Anterior cingulate cortex (tissue), 58 donors: ENCODE measurements around the gene ZNF683.
"Not testable (repeated sequence)": the region's sequence is repeated elsewhere in the genome, so short reads cannot be mapped to it uniquely, and the experiment has no call there.

ENCODE experiments used
- DNase-seq, 58 donors: peaks; one replicate each; lab custom pipeline; 2025; lab: John Stamatoyannopoulos, UW

Gene ZNF683

DNA sequence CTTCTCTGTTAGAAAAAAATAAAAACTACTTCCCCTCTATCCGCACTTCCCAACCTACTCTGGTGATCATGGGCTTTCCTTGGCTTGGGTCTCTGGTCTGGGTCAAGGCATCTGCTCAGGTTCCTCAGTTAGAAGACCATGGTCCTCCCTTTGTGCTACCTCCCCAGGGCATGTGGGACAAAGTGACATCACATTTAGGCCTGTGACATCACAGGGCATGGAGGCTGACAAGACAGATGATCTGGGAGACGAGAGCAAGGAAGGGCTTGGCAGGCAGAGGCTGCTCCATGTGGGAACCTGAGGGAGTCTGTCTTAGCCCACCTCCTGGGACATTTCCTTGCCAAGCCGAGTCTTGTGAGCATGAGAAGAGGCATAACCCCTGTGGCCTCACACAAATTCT is at the start of gene ZNF683:
Gene ZNF683 (minus strand): TSS at position 140 of the 400 bp plus-strand sequence. CDS start 4,179 bp downstream, outside the sequence.
- not testable (repeated sequence) for DNase-seq

DNA sequence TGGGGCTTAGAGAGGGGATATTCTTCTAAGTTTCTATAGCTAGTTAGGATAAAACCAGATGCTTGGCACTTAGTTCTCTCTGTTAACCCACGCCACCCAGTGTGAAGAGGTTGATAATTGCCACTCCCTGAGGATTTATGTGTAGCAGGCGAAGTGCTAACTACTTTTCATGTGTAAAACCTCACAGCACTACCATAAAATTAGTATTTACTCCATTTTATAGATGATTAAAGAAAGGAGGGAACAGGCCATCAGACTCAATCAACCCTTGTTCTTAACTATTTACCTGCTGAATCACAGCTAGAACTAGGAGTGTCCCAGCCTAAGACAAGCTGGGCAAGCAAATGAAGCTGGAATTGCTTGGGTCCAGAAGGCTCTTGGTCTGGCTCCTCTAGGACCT is 46.9 kb upstream of the ZNF683 start:
- no peak for DNase-seq

- DNase-seq = no peak
These were observed 46.4 kb upstream of the ZNF683 start for GRCh38 chr1:26418865-26419349.

GRCh38 chr1:26417111-26417759 is 44.7 kb upstream of the ZNF683 start:
- DNase-seq = peak in 51 of 58 donors; percentile 2 to 80 (median 24)

GRCh38 chr1:26413031-26413430 is 40.5 kb upstream of the ZNF683 start:
- no peak for DNase-seq

GRCh38 chr1:26412180-26412840 is 39.8 kb upstream of the ZNF683 start:
- no peak for DNase-seq

- DNase-seq = no peak
These were observed 39.1 kb upstream of the ZNF683 start for GRCh38 chr1:26411624-26412074.

DNA sequence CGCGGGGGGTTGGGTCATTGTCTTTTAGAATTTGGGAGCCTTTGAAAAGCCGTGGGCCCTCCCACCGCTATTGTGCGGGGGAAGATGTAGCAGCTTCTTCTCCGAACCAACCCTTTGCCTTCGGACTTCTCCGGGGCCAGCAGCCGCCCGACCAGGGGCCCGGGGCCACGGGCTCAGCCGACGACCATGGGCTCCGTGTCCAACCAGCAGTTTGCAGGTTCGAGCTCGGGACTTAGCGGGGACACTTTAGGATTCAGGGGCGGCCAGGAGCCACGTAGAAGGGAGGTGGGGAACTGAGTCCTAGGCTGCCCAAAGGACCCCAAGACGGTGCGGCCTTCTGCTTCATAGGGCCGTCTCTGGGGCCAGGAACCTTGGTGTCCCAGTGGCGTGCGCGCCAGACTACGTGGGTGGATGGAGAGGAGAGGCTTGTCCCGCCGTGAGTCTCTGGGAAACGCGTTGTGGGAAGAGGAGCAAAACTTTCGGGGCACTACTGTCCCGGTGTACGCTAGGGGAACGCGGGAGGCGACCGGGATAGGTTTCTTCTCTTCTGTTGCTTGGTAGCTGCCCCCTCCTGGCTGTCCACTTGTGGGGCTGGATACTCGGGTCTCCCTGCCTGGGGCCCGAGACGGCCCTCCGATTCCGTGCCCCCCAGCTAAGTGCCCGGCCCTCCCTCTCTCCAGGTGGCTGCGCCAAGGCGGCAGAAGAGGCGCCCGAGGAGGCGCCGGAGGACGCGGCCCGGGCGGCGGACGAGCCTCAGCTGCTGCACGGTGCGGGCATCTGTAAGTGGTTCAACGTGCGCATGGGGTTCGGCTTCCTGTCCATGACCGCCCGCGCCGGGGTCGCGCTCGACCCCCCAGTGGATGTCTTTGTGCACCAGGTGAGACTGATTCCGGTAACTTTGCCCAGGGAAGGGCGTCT is 38.4 kb upstream of the ZNF683 start, which contains the start of gene LIN28A:
Gene LIN28A (plus strand): TSS at position 112 of the 918 bp plus-strand sequence. CDS start 75 bp downstream, at position 187.
- DNase-seq = no peak

GRCh38 chr1:26409191-26409807 is 36.7 kb upstream of the ZNF683 start:
- DNase-seq = no peak

DNA sequence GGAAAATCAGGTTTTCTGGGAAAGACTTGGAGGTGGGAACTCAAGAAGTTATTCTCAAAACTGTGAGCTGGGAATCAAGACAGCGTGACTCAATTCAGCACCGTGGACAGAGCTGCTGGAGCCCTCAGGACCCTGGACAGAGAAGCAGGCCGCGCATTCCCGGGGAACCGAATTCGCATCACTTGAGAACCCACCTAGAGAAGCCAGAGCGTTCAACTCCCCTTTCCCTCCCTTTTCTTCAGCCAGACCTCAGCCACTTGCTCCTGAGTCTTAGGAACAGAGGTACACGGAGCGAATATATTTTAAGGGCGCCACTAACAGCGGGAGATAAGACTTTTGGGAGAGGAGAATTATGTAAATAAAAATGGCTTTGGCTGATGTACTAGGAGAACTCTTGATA is 36.1 kb upstream of the ZNF683 start:
- DNase-seq = peak in 45 of 58 donors; percentile 2 to 64 (median 22)

DNA sequence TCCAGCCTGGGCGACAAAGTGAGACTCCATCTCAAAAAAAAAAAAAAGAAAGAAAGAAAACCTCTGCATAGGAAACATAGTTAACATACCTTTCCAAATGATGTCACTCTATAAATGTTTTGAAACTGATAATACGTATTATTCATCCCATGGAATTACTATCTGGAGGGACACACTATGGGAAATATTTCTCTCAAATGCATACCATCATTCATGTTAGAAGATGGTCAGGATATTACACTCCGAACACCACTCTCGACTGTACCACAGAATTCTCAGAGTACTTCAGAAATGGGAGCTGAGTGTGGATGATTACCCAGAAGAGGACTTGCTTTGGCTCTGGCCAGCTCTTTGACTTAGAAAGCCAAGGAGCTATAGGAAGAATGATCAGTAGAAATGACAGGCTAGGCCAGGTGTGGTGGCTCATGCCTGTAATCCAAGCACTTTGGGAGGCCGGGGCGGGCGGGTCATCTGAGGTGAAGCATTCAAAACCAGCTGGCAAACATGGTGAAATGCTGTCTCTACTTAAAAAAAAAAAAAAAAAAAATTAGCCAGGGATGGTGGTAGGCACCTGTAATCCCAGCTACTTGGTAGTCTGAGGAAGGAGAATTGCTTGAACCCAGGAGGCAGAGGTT is 32.8 kb upstream of the ZNF683 start:
- no peak for DNase-seq

GRCh38 chr1:26404641-26405040 is 32.1 kb upstream of the ZNF683 start:
- no peak for DNase-seq

- no peak for DNase-seq
These were observed 31.1 kb upstream of the ZNF683 start for GRCh38 chr1:26403656-26404055.

GRCh38 chr1:26401891-26402290 is 29.3 kb upstream of the ZNF683 start:
- no peak for DNase-seq

- DNase-seq = no peak
These were observed 26.5 kb upstream of the ZNF683 start for GRCh38 chr1:26399034-26399433.

- no peak for DNase-seq
These were observed 23.2 kb upstream of the ZNF683 start for GRCh38 chr1:26395754-26396153.

GRCh38 chr1:26391450-26391849 is 18.9 kb upstream of the ZNF683 start:
- peak in 2 of 58 donors; percentile 2 to 11 for DNase-seq

DNA sequence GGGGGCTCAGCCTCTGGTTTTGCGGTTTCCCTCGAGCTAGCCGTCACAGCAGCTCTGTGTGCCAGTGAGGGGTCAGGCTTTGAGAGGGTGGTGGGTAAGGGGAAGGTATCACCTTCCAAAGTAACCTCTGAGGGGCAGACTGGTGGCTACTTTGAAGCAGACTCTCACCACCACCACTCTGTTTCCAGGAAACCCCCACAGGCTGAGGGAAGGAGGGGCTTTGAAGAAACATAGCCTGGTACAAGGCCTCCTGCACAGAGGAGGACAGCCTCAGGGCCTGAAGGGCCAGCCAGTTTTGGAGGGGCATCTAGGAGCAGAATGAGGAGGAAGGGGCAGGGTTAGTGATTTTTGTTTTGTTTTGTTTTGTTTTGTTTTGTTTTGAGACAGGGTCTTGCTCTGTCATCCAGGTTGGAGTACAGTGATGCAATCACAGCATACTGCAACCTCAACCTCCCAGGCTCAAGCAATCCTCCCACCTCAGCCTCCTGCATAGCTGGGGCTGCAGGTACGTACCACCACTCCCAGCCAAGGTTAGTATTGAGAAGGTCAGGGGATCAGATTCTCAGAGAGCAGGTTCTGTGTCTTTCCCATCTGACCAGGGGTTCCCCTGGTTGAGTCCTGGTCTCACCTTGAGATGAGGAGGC is 17.2 kb upstream of the ZNF683 start:
- no peak for DNase-seq

DNA sequence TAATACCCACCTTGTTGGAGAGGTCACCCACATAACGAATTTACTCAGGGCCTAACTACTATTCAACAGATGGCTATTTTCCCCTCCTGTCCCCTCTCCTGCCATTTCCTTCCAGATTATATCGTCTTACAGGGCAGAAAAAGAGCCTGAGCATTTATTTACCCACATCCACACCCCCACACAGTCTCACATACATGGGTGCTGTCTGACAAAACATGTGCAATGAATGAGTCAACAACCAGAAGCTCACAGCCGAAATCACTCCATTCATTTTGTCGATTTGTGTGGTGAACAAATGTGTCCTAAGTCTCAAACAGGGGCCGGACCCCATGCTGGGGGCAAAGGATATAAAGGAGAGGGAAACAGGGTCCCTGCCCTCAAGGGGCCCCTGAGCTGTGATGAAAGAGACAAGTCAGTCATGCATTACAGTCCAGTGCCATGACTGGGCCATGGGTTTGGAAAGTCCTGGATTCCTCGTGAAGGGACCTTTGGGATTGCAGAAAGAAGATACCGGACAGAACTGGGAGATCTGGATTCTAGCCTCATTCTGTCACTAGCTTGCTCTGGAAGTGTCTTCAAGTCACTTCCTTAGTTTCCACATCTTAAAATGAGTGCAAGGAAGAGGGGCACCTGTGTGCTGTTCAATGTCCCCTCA is 16.4 kb upstream of the ZNF683 start:
- DNase-seq = no peak
